NCI-H2196 (cell line): ENCODE measurements around the gene RAB11A.

Source experiments
- DNase-seq: peaks from one replicate; lab custom pipeline; 2025; ENCODE audit not compliant: unreplicated experiment; lab: John Stamatoyannopoulos, UW

RAB11A gene

GRCh38 chr15:65883571-65883970 lies 14.3 kb downstream of the RAB11A start:
- no peak for DNase-seq

GRCh38 chr15:65884511-65884910 lies 15.2 kb downstream of the RAB11A start:
- no peak for DNase-seq

GRCh38 chr15:65885668-65886218 lies 16.5 kb downstream of the RAB11A start:
- no peak for DNase-seq

GRCh38 chr15:65887565-65887964 lies 18.3 kb downstream of the RAB11A start:
- DNase-seq = no peak

- DNase-seq = no peak
These were observed 19.7 kb downstream of the RAB11A start for GRCh38 chr15:65888981-65889380.

GRCh38 chr15:65893060-65893459 lies 23.8 kb downstream of the RAB11A start:
- DNase-seq = no peak

- no peak for DNase-seq
These were observed 26.9 kb downstream of the RAB11A start for GRCh38 chr15:65896236-65896635.

- no peak for DNase-seq
These were observed 31.2 kb downstream of the RAB11A start for GRCh38 chr15:65900488-65900887.

GRCh38 chr15:65901336-65901735 lies 32.0 kb downstream of the RAB11A start:
- DNase-seq = no peak

- DNase-seq = no peak
These were observed 32.5 kb downstream of the RAB11A start for GRCh38 chr15:65901836-65902235.

- DNase-seq = peak; percentile 68
These were observed 33.1 kb downstream of the RAB11A start for GRCh38 chr15:65902373-65902772.

- no peak for DNase-seq
These were observed 34.2 kb downstream of the RAB11A start for GRCh38 chr15:65903296-65904073.

GRCh38 chr15:65904301-65904700 lies 35.0 kb downstream of the RAB11A start:
- no peak for DNase-seq

GRCh38 chr15:65906396-65906795 lies 37.1 kb downstream of the RAB11A start:
- no peak for DNase-seq

- no peak for DNase-seq
These were observed 38.4 kb downstream of the RAB11A start for GRCh38 chr15:65907661-65908060.

- DNase-seq = no peak
These were observed 39.6 kb downstream of the RAB11A start for GRCh38 chr15:65908876-65909275.

GRCh38 chr15:65909831-65910230 lies 40.5 kb downstream of the RAB11A start:
- no peak for DNase-seq

- DNase-seq = no peak
These were observed 41.0 kb downstream of the RAB11A start for GRCh38 chr15:65910341-65910740.

GRCh38 chr15:65912235-65912634 lies 42.9 kb downstream of the RAB11A start:
- DNase-seq = no peak

GRCh38 chr15:65913631-65914199 lies 44.4 kb downstream of the RAB11A start:
- no peak for DNase-seq

GRCh38 chr15:65914386-65914785 lies 45.1 kb downstream of the RAB11A start:
- DNase-seq = no peak
